ENCODE data around the gene DLX2.

The DLX2 gene

GRCh38 chr2:172053486-172053885, 49.2 kb downstream of the DLX2 start:
- no peak for ATAC-seq
- TF ChIP-seq ZNF70 (CRISPR knock-in tag; IDR thresholded peaks at IDR 0.05) = no peak
- no peak for TF ChIP-seq ISL1 (CRISPR knock-in tag; IDR thresholded peaks at IDR 0.05)
- TF ChIP-seq PATZ1 (CRISPR knock-in tag; IDR thresholded peaks at IDR 0.05; ENCODE audit: borderline replicate concordance) = no peak
- TF ChIP-seq, protein P1, sequence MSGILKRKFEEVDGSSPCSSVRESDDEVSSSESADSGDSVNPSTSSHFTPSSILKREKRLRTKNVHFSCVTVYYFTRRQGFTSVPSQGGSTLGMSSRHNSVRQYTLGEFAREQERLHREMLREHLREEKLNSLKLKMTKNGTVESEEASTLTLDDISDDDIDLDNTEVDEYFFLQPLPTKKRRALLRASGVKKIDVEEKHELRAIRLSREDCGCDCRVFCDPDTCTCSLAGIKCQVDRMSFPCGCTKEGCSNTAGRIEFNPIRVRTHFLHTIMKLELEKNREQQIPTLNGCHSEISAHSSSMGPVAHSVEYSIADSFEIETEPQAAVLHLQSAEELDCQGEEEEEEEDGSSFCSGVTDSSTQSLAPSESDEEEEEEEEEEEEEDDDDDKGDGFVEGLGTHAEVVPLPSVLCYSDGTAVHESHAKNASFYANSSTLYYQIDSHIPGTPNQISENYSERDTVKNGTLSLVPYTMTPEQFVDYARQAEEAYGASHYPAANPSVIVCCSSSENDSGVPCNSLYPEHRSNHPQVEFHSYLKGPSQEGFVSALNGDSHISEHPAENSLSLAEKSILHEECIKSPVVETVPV (CRISPR knock-in tag; IDR thresholded peaks at IDR 0.05) = no peak
- TF ChIP-seq, protein P2, sequence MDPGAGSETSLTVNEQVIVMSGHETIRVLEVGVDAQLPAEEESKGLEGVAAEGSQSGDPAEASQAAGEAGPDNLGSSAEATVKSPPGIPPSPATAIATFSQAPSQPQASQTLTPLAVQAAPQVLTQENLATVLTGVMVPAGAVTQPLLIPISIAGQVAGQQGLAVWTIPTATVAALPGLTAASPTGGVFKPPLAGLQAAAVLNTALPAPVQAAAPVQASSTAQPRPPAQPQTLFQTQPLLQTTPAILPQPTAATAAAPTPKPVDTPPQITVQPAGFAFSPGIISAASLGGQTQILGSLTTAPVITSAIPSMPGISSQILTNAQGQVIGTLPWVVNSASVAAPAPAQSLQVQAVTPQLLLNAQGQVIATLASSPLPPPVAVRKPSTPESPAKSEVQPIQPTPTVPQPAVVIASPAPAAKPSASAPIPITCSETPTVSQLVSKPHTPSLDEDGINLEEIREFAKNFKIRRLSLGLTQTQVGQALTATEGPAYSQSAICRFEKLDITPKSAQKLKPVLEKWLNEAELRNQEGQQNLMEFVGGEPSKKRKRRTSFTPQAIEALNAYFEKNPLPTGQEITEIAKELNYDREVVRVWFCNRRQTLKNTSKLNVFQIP (CRISPR knock-in tag; IDR thresholded peaks at IDR 0.05; ENCODE audit: borderline replicate concordance, low read depth) = no peak
- no peak for TF ChIP-seq TCF4 (CRISPR knock-in tag; IDR thresholded peaks at IDR 0.05; ENCODE audit: borderline replicate concordance)
- TF ChIP-seq BACH2 (CRISPR knock-in tag; IDR thresholded peaks at IDR 0.05; ENCODE audit: borderline replicate concordance) = no peak
- no peak for TF ChIP-seq ESRRG (CRISPR knock-in tag; IDR thresholded peaks at IDR 0.05)
- TF ChIP-seq CREB5 (CRISPR knock-in tag; IDR thresholded peaks at IDR 0.05; ENCODE audit: low read depth) = no peak
- no peak for TF ChIP-seq SNAI2 (CRISPR knock-in tag; IDR thresholded peaks at IDR 0.05)
- no peak for TF ChIP-seq ARNTL (CRISPR knock-in tag; IDR thresholded peaks at IDR 0.05; ENCODE audit: borderline replicate concordance, low read depth)
- no peak for TF ChIP-seq PPARA (CRISPR knock-in tag; IDR thresholded peaks at IDR 0.05; ENCODE audit: borderline replicate concordance)
- no peak for TF ChIP-seq TOX (CRISPR knock-in tag; IDR thresholded peaks at IDR 0.05; ENCODE audit: borderline replicate concordance)
- TF ChIP-seq OSR1 (CRISPR knock-in tag; IDR thresholded peaks at IDR 0.05) = no peak
- no peak for TF ChIP-seq RARB (CRISPR knock-in tag; IDR thresholded peaks at IDR 0.05)
- TF ChIP-seq ZC3H10 (CRISPR knock-in tag; IDR thresholded peaks at IDR 0.05) = no peak
- no peak for TF ChIP-seq ZNF565 (CRISPR knock-in tag; conservative IDR thresholded peaks at IDR 0.05; ENCODE audit: low read depth)

DNA sequence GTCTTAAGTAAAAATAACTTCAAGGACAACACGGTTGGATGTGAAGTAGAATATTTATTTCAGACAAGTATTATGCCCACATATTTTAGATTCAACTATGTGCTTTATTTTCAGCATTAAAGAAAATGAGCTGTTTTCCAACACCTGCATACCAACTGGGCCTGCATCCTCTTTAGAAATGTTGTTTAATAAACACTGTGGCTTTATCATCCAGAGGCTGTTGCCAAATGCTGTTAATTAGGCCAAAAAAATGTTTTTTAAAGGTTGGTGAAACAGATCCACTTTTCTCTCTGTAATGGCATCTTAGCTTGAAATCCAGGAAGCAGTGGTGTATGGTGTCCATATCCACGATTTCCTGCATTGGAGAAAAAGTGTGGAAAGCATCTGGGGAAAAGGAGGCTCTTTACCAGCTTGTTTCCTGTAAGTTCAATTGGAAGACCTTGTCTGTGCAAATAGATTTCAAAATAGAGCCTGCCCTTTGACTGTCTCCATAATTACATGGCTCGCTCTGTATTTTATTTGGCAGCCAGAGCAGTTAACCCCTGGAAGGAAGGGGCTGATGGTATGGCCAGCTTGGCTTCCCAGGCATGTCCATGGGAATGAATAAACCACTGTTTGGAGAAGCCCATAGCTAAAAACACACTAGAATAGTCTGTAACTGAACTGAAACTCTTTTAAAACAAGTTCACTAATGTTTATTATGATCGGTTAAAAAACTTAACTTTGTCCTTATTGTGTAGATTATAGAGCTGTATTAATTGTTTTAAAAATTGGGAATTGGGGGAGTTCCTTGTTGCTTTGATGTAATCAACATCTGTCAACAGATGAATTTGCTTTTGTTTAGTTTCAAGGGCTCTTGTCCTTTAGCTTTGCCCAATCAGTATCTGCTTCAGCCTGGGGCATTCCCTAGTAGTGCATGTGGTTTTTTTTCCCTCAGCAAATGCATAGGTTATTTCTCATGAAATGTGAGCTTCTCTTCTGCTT, 50.4 kb downstream of the DLX2 start:
- ATAC-seq = no peak
- TF ChIP-seq ZNF70 (CRISPR knock-in tag; IDR thresholded peaks at IDR 0.05) = no peak
- TF ChIP-seq CSDC2 (CRISPR knock-in tag; IDR thresholded peaks at IDR 0.05) = no peak
- TF ChIP-seq ZFP3 (CRISPR knock-in tag; IDR thresholded peaks at IDR 0.05) = no peak
- no peak for TF ChIP-seq ESRRG (CRISPR knock-in tag; IDR thresholded peaks at IDR 0.05)
- TF ChIP-seq RARB (CRISPR knock-in tag; IDR thresholded peaks at IDR 0.05) = no peak
- TF ChIP-seq, protein P1 (CRISPR knock-in tag; IDR thresholded peaks at IDR 0.05) = no peak
- no peak for TF ChIP-seq OSR1 (CRISPR knock-in tag; IDR thresholded peaks at IDR 0.05)
- no peak for TF ChIP-seq GLIS3 (CRISPR knock-in tag; IDR thresholded peaks at IDR 0.05)
- TF ChIP-seq TSHZ2 (CRISPR knock-in tag; IDR thresholded peaks at IDR 0.05) = no peak
- no peak for TF ChIP-seq CREB5 (CRISPR knock-in tag; IDR thresholded peaks at IDR 0.05; ENCODE audit: low read depth)
- no peak for TF ChIP-seq ZNF8 (CRISPR knock-in tag; IDR thresholded peaks at IDR 0.05)
- no peak for TF ChIP-seq PATZ1 (CRISPR knock-in tag; IDR thresholded peaks at IDR 0.05; ENCODE audit: borderline replicate concordance)
- no peak for TF ChIP-seq TOX (CRISPR knock-in tag; IDR thresholded peaks at IDR 0.05; ENCODE audit: borderline replicate concordance)
- TF ChIP-seq ZFP30 (CRISPR knock-in tag; IDR thresholded peaks at IDR 0.05) = no peak
